Stomach (tissue), 9 donors: ENCODE measurements around the gene DLG4. TPM values are rescaled to one million over a fixed set of nuclear protein-coding genes. Genes with fewer than 3 reads are reported as not detected.

Experiments used
- DNase-seq, 2 donors: peaks; one replicate each; pipeline versions ENCODE4 v3.0.0 to v3.0.0-alpha.2; 2013 to 2019
- H3K27ac ChIP-seq, 5 donors: fragments of 200-600 bp in 4 of 5; sonication (generic) in 4 of 5; one replicate each; pipeline ENCODE4 v1.5.1; 2013 to 2019; ENCODE audit warnings: mild to moderate bottlenecking in 1 of 5, moderate library complexity in 1 of 5
- H3K27me3 ChIP-seq, 3 donors: fragments of 200-600 bp; sonication (generic); one replicate each; pipeline ENCODE4 v1.5.1; 2017 to 2019; ENCODE audit warnings: mixed run types in 1 of 3
- H3K36me3 ChIP-seq, 4 donors: fragments of 200-600 bp; sonication (generic); 1 replicate in 3 of 4; 2 replicates in 1 of 4; pipeline ENCODE4 v1.5.1; 2016 to 2019
- H3K4me1 ChIP-seq, 4 donors: fragments of 200-600 bp; sonication (generic); one replicate each; pipeline ENCODE4 v1.5.1; 2016 to 2019
- H3K4me3 ChIP-seq, 4 donors: fragments of 200-600 bp; sonication (generic) in 3 of 4; one replicate each; pipeline ENCODE4 v1.5.1; 2016 to 2019; ENCODE audit warnings: mild to moderate bottlenecking in 1 of 4
- H3K9me3 ChIP-seq, 4 donors: fragments of 200-600 bp; sonication (generic); one replicate each; pipeline ENCODE4 v1.5.1; 2016 to 2019
- EP300 ChIP-seq: sonication (generic); formaldehyde crosslinking; IDR thresholded peaks from one replicate; pipeline ENCODE4 v1.6.1; 2017; ENCODE audit warnings: antibody characterized with exemption
- POLR2A ChIP-seq, 4 donors: fragments of 450-650 bp; IDR thresholded peaks; one replicate each; pipeline ENCODE4 v1.6.1; 2016; ENCODE audit warnings: antibody characterized with exemption in 4 of 4, control low read depth in 2 of 4, mild to moderate bottlenecking in 1 of 4, moderate library complexity in 1 of 4
- POLR2AphosphoS5 ChIP-seq, 3 donors: sonication (generic); formaldehyde crosslinking; IDR thresholded peaks; one replicate each; pipeline ENCODE4 v1.6.1; 2016; ENCODE audit warnings: antibody characterized with exemption in 3 of 3
- WGBS, 5 donors: extraction: QIAGEN DNeasy Blood & Tissue Kit in 3 of 5; methylation state at CpG; one replicate each; pipeline versions ENCODE4 v1.1.5 to v1.1.7; 2013 to 2018; 5-methylcytosine and 5-hydroxymethylcytosine counted together
- intact Hi-C: fragments of 100-400 bp; cut with DNase I; formaldehyde crosslinking; loops from one replicate; pipeline ENCODE4 v1.15.1; 2023; ENCODE audit warnings: low total_unique reads
- polyA plus RNA-seq, 3 donors: library from polyadenylated mRNA; stranded (reverse); fragments of 200-250 nt; gene quantifications; one replicate each; pipeline ENCODE4 v1.2.3, GENCODE V29; 2013
- total RNA-seq, 5 donors: library from RNA; depleted of rRNA; stranded (reverse); fragments of >200 nt; gene quantifications; one replicate each; pipeline versions ENCODE4 v1.1.0 to v1.2.3, GENCODE V29; 2014 to 2016
- TF ChIP-seq, protein P1 (sequence below), 7 experiments: fragments of 450-650 bp in 4 of 7; fragments of 200-600 bp in 3 of 7; sonication (generic) in 3 of 7; IDR thresholded peaks; one replicate each; pipeline ENCODE4 v1.5.1; 2016 to 2019; ENCODE audit warnings: antibody characterized with exemption in 7 of 7, control low read depth in 2 of 7, mild to moderate bottlenecking in 1 of 7
- donor health status: healthy with polysubstance abuse.
- donor health status: Bipolar disorder and iron deficiency.
- donor health status: healthy.

DLG4 gene
- total and polyA plus RNA-seq, 8 donors, result 3.2 to 26.3 (median 8.8) TPM

- intact Hi-C loops, result no loop called here
- H3K4me1 ChIP-seq, result peaks cover 43 to 79% (median 71%) of the 10 kb centered on the region in 4 donors
- H3K36me3 ChIP-seq, result no peaks in the 10 kb centered on the region
- peak overlapping the region in 4 of 5 donors; percentile 63 to 100 (median 97) for H3K27ac ChIP-seq
- DNase-seq, result peak in 1 of 2 donors; percentile 91
- 21 to 28% (median 22%) methylated on average over 8 to 9 of the region's 9 CpGs for WGBS, 5 donors
- TF ChIP-seq, protein P1, sequence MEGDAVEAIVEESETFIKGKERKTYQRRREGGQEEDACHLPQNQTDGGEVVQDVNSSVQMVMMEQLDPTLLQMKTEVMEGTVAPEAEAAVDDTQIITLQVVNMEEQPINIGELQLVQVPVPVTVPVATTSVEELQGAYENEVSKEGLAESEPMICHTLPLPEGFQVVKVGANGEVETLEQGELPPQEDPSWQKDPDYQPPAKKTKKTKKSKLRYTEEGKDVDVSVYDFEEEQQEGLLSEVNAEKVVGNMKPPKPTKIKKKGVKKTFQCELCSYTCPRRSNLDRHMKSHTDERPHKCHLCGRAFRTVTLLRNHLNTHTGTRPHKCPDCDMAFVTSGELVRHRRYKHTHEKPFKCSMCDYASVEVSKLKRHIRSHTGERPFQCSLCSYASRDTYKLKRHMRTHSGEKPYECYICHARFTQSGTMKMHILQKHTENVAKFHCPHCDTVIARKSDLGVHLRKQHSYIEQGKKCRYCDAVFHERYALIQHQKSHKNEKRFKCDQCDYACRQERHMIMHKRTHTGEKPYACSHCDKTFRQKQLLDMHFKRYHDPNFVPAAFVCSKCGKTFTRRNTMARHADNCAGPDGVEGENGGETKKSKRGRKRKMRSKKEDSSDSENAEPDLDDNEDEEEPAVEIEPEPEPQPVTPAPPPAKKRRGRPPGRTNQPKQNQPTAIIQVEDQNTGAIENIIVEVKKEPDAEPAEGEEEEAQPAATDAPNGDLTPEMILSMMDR (IDR thresholded peaks at IDR 0.05), result no peak
- no peak for TF ChIP-seq POLR2AphosphoS5 (IDR thresholded peaks at IDR 0.05)
- TF ChIP-seq EP300, result no peak
- no peak for TF ChIP-seq POLR2A (IDR thresholded peaks at IDR 0.05)
- peaks cover 0 to 33% (median 0%) of the 10 kb centered on the region in 3 donors for H3K27me3 ChIP-seq
- peak overlapping the region; percentile 46 to 60 (median 52) for H3K4me3 ChIP-seq
- no peaks in the 10 kb centered on the region for H3K9me3 ChIP-seq
Observed at GRCh38 chr17:7215136-7215638, 4.4 kb downstream of the DLG4 start.

GRCh38 chr17:7214300-7215135 is 5.1 kb downstream of the DLG4 start:
- peak overlapping the region; percentile 46 to 60 (median 52) for H3K4me3 ChIP-seq
- H3K27me3 ChIP-seq, result peaks cover 0 to 33% (median 0%) of the 10 kb centered on the region in 3 donors
- peak; percentile 98 to 99 for DNase-seq
- H3K27ac ChIP-seq, result peak overlapping the region; percentile 52 to 100 (median 96)
- H3K4me1 ChIP-seq, result peaks cover 43 to 78% (median 66%) of the 10 kb centered on the region in 4 donors
- intact Hi-C loops, result no loop called here
- WGBS, 5 donors, result 0 to 1% (median 1%) methylated on average over 40 to 45 of the region's 45 CpGs
- no peaks in the 10 kb centered on the region for H3K9me3 ChIP-seq
- no peaks in the 10 kb centered on the region for H3K36me3 ChIP-seq
- TF ChIP-seq, protein P1 (IDR thresholded peaks at IDR 0.05), result peak in 2 of 7 experiments; percentile 18 to 33
- no peak for TF ChIP-seq EP300
- TF ChIP-seq POLR2AphosphoS5 (IDR thresholded peaks at IDR 0.05), result peak in 1 of 3 donors; percentile 75

DNA sequence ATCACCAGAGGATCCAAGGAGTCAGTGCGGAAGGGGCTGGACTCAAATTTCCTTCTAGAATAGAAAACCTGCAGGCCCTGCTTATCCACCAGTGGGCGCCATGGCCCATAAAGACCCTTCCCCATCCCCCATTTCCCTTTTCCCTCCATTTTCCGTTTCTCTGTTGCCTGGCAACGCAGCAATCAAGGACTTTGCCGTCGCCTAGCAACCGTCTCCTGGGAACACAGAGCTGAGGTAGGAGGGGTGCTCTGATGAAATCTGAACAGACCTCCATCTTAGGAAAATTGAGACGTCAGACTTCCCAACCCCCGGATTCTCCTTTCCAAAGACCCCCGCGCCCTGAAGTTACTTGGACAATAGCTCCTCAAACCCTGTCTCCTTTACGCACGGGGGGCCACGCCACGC is 5.7 kb downstream of the DLG4 start:
- Histone ChIP-seq H3K36me3 (no peaks in the 10 kb centered on the region), H3K4me1 (peaks cover 36 to 72% (median 60%) of the 10 kb centered on the region in 4 donors), H3K27ac (peak overlapping the region; percentile 52 to 100 (median 96)), H3K4me3 (peak overlapping the region; percentile 46 to 60 (median 52)), H3K9me3 (no peaks in the 10 kb centered on the region), H3K27me3 (peaks cover 0 to 38% (median 0%) of the 10 kb centered on the region in 3 donors)
- WGBS, 5 donors, result 2 to 4% (median 4%) methylated on average over 15 of the region's 15 CpGs
- TF ChIP-seq POLR2A (IDR thresholded peaks at IDR 0.05) (no peak), POLR2AphosphoS5 (IDR thresholded peaks at IDR 0.05) (no peak), EP300 (no peak)
- TF ChIP-seq, protein P1 (IDR thresholded peaks at IDR 0.05), result peak in 2 of 7 experiments; percentile 23 to 27
- peak; percentile 71 to 96 for DNase-seq
- intact Hi-C loops, result no loop called here

DNA sequence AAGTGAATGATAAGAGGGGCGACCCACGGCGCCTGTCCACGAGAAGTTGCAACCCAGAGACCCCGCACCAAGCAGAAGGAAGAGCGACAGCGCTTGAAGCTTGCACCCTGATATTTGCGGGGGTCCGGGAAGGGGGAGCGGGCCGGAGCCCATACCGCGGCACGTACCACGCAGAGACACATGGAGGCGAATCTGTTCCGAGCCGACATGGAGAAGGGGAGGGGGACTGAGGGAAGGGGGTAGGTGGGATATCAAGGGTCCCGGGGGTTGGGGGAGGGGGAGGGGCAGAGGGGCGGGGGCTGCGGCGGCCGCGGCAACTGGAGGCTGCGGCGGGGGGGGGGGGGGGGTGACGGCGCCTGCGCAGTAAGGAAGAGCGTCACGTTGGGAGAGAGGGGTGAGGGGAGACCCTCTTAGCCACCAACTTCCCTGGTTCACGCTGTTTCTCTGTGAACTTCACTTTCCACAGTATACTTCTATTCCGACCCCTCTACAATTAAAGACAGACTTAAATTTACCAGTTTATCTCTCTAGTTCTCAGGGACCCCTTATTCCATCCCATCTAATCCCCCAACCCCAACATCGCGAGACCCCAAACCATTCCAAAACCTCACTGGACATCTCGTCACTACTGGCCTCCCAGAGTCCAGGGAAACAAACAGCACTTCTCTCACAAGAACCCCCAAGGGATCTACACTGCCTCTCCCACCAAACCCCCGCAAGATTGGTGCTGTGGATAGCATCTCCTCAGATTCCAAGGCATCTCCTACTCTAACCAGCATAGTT is 8.0 kb downstream of the DLG4 start:
- intact Hi-C loops, result no loop called here
- Histone ChIP-seq H3K9me3 (no peaks in the 10 kb centered on the region), H3K27ac (no peak overlapping the region), H3K36me3 (no peaks in the 10 kb centered on the region), H3K4me3 (peak overlapping the region in 1 of 4 donors; percentile 3), H3K27me3 (peaks cover 0 to 39% (median 0%) of the 10 kb centered on the region in 3 donors), H3K4me1 (peaks cover 19 to 58% (median 41%) of the 10 kb centered on the region in 4 donors)
- no peak for DNase-seq
- WGBS, 5 donors, result 24 to 47% (median 34%) methylated on average over 13 to 35 of the region's 37 CpGs
- TF ChIP-seq EP300, result no peak
- TF ChIP-seq, protein P1 (IDR thresholded peaks at IDR 0.05), result no peak
